CD4-positive, alpha-beta T cell treated with Interleukin-15 for 4 hours (primary cell): Measurements from ENCODE around the gene EPC2.

Experiments
- DNase-seq: peaks from one replicate; pipeline ENCODE4 v3.0.0-alpha.2; 2020; ENCODE audit warnings: low spot score

The EPC2 gene

DNA sequence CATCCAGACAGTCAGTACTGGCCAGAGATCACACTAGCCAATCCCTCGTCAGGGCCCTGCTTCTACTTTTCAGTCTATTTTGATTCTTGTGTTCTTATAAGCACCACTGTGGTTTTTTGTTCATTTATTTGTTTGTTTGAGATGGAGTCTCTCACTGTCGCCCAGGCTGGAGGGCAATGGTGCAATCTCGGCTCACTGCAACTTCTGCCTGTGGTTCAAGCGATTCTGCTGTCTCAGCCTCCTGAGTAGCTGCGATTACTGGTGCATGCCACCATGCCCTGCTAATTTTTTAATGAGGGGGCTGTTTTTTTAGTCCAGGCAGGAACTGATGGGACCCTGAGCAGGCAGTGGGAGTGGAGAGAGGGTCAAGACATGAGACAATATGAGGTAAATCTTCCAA, 165.5 kb downstream of the EPC2 start:
- DNase-seq, result no peak

DNA sequence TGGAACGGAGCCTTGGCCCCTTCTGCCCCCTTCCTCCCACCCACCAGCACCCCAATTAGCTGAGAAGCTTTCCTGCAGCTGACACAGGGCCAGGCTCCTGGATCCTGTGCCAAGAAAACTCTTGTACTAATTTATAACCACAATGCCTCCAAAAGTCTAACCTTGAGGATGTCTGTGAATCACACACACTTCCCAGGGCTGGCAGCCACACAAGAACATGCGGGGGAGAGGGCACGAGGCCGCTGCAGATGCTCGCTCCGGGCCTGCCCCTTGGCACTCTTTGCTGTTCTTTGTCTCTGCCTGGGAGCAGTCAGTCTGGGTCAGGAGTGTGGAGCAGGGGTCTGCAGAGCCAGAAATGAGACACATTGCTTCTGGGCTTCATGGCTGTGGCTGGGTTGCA, 167.8 kb downstream of the EPC2 start:
- no peak for DNase-seq

DNA sequence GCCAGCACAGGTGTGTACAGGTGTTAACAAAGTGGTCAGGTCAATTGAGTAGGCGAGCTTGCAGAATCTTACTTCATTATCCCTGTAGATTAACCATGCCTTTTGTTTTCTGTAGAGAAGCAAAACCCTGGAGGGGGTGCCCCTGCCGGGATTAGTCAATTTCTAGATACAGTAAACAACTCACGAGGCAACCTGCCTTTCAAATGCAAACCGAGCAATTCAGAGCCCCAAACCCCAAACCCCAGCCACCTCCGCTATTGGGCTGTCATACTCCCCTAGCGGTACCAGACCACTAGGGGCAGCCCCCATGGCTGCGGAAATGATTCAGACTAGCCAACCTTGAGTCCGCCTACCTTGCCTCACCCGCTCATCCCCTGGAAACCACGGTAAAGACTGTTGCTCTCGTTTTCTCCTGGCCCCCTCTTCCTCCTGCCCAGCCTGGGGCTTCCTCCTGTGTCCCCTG, 169.1 kb downstream of the EPC2 start:
- DNase-seq, result peak; percentile 76

DNA sequence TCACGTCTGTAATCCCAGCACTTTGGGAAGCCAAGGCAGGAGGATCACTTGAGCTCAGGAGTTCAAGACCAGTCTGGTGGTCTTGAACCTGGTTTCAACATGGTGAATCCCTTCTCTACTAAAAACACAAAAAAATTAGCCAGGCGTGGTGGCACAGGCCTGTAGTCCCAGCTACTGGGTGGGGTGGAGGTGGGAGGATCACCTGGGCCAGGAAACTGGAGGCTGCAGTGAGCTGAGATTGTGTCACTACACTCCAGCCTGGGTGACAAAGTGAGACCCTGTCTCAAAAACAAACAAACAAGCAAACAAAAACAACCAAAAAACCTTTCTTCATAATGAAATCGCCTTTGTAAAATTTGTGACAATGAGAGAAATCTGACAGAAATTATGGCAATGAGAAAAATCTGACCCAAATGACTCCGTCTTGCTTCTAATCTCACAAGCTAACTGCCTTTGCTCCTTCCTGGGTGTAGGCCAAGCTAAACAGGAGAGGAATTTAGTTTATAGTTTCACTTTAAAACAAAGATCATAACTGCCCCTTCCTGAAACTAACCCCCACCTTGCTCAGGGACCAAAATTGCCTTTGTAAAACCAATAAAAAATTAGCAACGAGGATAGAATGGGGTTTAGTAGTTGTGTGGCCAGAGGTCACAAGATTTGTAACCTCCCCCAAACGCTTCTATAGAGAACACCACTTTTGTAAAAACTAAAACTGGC, 169.8 kb downstream of the EPC2 start:
- no peak for DNase-seq

DNA sequence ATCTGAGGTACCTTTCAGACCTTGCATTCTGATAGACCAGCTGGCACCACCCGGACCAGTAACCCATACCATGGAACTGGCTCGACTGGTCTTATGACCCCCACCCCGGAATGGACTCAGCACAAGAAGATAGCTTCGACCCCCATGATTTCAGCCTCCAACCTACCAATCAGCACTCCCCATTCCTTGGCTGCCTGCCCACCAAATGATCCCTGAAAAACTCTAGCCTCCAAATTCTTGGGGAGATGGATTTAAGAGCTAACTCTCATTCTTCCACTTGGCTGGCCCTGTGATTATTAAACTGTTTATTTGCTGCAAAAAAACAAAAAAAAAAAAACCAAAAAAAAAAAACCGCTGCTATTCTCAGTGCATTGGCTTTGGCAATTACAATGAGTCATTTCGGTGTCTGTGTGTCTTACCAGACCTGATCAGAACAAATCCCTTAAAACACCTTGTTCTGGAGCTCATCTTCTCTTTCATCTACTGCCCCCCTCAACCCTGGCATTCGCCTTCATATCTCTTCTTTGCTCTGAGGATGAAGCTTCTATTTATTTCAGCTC, 170.4 kb downstream of the EPC2 start:
- peak; percentile 9 for DNase-seq

DNA sequence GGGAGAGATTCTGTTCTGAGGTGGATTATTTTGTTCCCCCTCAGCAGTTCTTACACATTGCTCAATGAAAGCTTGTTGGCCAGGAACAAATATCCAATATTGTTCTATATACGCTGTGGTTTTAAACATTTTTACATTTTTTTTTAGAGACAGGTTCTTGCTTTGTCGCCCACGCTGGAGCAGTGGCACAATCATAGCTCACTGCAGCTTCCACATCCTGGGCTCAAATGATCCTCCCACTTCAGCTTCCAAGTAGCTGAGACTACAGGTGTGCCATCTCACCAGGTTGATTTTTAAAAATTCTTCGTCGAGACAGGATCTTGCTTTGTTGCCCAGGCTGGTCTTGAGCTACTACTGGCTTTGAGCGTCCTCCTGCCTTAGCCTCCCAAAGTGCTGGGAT, 171.6 kb downstream of the EPC2 start:
- DNase-seq, result no peak

DNA sequence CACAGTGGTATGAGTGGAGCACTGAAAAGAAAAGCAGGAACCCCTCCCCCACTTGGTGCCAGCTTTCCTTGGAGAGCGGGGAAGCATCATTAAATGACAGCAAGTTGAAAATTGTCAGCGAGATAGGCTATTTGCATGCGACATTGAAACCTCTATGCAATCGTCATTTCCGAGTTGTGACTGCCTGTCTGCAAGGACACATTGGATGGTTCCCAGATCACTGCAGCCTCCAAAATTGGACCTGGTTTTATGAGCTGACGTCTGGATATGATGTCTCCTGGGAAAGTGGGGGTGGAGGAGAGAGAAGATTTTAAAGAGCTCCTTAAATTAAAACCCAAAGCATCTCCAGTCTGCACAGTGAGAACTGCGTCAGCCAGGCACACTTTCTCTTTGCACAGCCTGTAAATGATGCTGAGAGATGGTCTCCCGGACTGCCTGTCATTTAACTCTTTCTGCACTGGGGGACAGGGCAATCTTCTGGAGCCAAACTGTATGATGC, 172.7 kb downstream of the EPC2 start:
- no peak for DNase-seq

DNA sequence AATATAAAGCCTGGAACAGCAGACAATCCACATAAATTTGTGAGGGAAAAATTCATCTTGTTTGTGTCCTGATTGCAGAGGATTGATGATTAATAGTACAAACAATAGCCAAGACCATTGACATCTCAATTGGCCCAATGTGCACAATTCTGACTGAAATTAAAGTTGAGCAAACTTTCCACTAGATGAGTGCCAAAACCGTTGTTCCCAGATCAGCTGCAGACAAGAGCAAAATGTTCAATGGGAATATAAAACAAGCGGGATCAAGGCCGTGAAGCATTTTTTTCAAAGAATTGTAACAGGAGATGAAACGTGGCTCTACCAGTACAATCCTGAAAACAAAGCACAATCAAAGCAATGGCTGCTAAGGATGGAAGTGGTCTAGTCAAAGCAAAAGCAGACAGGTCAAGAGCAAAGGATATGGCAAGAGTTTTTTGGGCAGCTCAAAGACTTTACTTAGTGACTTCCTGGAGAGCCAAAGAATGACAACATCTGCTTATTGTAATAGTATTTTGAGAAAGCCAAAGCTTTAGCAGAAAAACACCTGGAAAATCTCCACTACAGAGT, 174.6 kb downstream of the EPC2 start:
- no peak for DNase-seq

DNA sequence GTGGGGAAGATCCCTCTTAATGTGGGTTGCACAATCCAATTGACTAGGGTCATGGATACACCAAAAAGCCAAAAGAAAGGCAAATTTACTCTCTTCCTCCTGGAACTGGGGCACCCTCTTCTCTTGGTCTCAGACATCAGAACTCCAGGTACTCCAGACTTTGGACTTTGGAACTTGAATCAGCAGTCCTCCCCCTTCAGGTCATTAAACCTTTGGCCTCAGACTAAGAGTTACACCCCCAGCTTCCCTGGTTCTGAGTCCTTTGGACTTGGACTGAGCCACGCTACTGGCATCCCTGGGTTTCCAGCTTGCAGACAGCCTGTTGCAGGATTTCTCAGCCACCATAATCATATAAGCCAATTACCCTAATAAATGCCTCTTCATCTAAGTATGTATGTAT, 179.6 kb downstream of the EPC2 start:
- no peak for DNase-seq

DNA sequence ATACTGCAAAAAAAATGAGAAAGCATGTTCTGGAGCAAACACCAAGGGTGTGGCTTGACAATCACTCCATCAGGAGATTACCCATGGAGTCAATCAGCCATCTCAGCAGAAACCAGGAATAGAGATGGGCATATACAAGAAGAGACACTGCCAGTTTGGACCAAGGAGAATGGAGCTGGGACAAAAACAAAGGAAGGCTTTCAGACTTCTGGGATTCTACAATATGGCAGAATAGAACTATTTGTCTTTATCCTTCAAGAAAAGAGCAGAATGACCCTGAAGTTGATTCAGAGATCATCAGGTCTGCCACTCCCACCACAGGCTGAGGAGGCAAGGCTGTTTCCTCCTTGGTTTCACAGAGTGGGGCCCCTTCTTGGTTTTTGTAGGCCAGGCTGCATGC, 182.2 kb downstream of the EPC2 start:
- DNase-seq, result no peak

DNA sequence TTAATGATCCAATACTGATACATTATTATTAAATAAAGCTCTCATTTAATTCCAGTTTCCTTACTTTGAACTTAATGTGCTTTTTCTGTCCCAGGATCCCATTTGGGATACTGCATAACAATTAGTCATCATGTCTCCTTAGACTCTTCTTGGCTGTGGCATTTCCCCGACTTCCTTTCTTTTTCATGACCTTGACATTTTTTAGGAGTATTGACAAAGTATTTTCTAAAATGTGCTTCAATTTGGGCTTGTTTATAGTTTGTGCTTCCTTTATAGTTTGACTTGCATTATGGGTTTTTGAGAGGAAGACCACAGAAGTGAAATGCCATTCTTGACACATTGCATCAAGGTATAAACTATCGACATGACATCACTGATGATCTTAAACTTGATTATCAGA, 184.4 kb downstream of the EPC2 start:
- DNase-seq, result no peak

DNA sequence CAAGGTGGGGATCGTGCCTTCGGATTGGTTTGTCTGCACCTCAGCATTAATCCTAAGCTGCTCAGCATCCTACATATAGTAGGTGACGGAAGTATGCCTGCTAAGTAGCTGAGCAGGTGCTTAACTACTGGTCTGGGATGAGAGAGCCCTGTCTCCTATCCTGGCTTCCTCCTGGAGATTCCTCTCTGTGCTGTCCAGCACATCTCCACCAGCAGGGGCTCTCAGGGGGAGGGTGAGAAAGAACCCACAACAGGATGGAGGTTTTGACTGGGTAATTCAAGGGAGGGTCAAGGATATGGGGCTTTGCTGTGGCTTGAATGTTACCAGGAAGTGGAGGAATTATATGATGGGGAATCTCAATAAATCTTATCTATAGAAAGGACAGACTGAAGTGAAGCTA, 185.1 kb downstream of the EPC2 start:
- DNase-seq, result no peak

DNA sequence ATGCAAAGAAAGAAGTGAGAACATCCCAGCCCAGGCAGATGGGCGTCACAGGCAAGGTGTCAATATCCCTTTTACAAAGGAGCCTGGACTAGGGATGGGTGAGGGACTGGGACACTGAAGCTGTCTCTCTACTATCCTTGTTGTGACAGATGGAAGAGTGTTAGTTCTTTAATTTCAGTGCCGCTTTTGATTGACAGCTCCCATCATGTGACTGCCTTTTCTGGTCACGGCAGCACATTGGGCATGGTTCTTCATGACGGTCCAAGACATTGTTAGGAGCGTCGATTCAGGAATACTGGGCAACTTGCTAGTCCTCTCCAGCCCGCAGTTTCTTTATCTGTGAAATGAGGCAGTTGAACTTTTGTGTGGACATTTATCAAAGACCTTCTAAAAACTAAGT, 188.1 kb downstream of the EPC2 start:
- DNase-seq, result no peak
